ENCODE data around the gene ZNF366.

DNA sequence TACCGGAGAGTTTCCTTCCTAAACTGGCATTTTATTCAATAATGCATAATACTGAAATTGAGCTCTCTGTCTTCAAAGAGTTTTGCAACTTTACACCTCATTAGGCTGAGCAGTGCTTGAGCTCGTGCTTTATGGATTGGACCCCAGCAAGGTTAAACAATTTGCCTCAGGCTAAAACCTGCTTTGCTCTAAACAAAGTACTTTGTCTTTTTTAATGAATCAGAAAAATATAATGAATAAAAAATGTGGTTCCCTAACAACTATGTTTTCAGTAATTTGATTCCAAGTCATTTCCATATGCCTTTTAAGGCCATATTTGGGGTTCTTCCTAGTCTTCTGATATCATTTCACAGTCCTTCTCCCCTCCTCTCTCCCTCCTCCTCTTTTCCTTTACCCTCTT is 20.0 kb downstream of the ZNF366 start:
- TF ChIP-seq, protein P1, sequence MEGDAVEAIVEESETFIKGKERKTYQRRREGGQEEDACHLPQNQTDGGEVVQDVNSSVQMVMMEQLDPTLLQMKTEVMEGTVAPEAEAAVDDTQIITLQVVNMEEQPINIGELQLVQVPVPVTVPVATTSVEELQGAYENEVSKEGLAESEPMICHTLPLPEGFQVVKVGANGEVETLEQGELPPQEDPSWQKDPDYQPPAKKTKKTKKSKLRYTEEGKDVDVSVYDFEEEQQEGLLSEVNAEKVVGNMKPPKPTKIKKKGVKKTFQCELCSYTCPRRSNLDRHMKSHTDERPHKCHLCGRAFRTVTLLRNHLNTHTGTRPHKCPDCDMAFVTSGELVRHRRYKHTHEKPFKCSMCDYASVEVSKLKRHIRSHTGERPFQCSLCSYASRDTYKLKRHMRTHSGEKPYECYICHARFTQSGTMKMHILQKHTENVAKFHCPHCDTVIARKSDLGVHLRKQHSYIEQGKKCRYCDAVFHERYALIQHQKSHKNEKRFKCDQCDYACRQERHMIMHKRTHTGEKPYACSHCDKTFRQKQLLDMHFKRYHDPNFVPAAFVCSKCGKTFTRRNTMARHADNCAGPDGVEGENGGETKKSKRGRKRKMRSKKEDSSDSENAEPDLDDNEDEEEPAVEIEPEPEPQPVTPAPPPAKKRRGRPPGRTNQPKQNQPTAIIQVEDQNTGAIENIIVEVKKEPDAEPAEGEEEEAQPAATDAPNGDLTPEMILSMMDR (conservative IDR thresholded peaks at IDR 0.05): no peak
- no peak for TF ChIP-seq EZH2 (IDR thresholded peaks at IDR 0.05; ENCODE audit: low read depth)
